HEK293T (cell line): ENCODE data around the gene RAD51D.
"Not testable (repeated sequence)": the region's sequence is repeated elsewhere in the genome, so short reads cannot be mapped to it uniquely, and the experiment has no call there.

Experiments used
- CTCF ChIA-PET: fragments of 350-600 bp; formaldehyde crosslinking; extraction: SDS; loops from one replicate; lab custom pipeline; 2021; ENCODE audit warnings: antibody characterized with exemption, inconsistent platforms; lab: Yijun Ruan, JAX
- POLR2A ChIA-PET: fragments of 350-600 bp; formaldehyde crosslinking; extraction: SDS; loops from one replicate; lab custom pipeline; 2020; ENCODE audit warnings: antibody characterized with exemption, inconsistent platforms; lab: Yijun Ruan, JAX
- DNase-seq: peaks from one replicate; pipeline ENCODE4 v3.0.0; 2012; ENCODE audit warnings: mixed read lengths; ENCODE audit errors: extremely low spot score
- ARNT ChIP-seq: fragments of 450-650 bp; IDR thresholded peaks from 2 replicates; pipeline ENCODE4 v1.6.1; 2017; ENCODE audit warnings: mild to moderate bottlenecking
- BHLHE40 ChIP-seq: fragments of 450-650 bp; IDR thresholded peaks from 2 replicates; pipeline ENCODE4 v1.6.1; 2016; ENCODE audit warnings: mild to moderate bottlenecking, moderate library complexity, borderline replicate concordance
- CTBP1 ChIP-seq: fragments of 450-650 bp; IDR thresholded peaks from 2 replicates; pipeline ENCODE4 v1.6.1; 2016; ENCODE audit warnings: borderline replicate concordance
- ELF4 ChIP-seq: fragments of 450-650 bp; IDR thresholded peaks from 2 replicates; pipeline ENCODE4 v1.6.1; 2017; ENCODE audit warnings: antibody characterized with exemption
- FOXA1 ChIP-seq: fragments of 450-650 bp; IDR thresholded peaks from 2 replicates; pipeline ENCODE4 v1.6.1; 2016; ENCODE audit warnings: mild to moderate bottlenecking
- FOXK2 ChIP-seq: fragments of 450-650 bp; IDR thresholded peaks from 2 replicates; pipeline ENCODE4 v1.6.1; 2016; ENCODE audit warnings: mild to moderate bottlenecking
- FOXM1 ChIP-seq: fragments of 450-650 bp; IDR thresholded peaks from 2 replicates; pipeline ENCODE4 v1.6.1; 2017; ENCODE audit warnings: mild to moderate bottlenecking, borderline replicate concordance
- HDGF ChIP-seq: fragments of 450-650 bp; IDR thresholded peaks from 2 replicates; pipeline ENCODE4 v1.6.1; 2017; ENCODE audit warnings: antibody characterized with exemption, borderline replicate concordance
- L3MBTL2 ChIP-seq: fragments of 450-650 bp; conservative IDR thresholded peaks from 2 replicates; pipeline ENCODE4 v1.6.1; 2016; ENCODE audit warnings: mild to moderate bottlenecking
- LEF1 ChIP-seq: fragments of 450-650 bp; IDR thresholded peaks from 2 replicates; pipeline ENCODE4 v1.6.1; 2017; ENCODE audit warnings: mild to moderate bottlenecking, borderline replicate concordance
- NFRKB ChIP-seq: fragments of 450-650 bp; IDR thresholded peaks from 2 replicates; pipeline ENCODE4 v1.6.1; 2016; ENCODE audit warnings: mild to moderate bottlenecking, moderate library complexity
- SP1 ChIP-seq: fragments of 450-650 bp; IDR thresholded peaks from 2 replicates; pipeline ENCODE4 v1.6.1; 2017
- SUZ12 ChIP-seq: fragments of 450-650 bp; IDR thresholded peaks from 2 replicates; pipeline ENCODE4 v1.6.1; 2016; ENCODE audit warnings: mild to moderate bottlenecking
- TARDBP ChIP-seq: fragments of 450-650 bp; IDR thresholded peaks from 2 replicates; pipeline ENCODE4 v1.6.1; 2016
- ZNF384 ChIP-seq: fragments of 450-650 bp; IDR thresholded peaks from 2 replicates; pipeline ENCODE4 v1.6.1; 2016
- TF ChIP-seq, protein P1 (sequence below): fragments of 450-650 bp; IDR thresholded peaks from 2 replicates; pipeline ENCODE4 v1.6.1; 2016

Gene RAD51D

DNA sequence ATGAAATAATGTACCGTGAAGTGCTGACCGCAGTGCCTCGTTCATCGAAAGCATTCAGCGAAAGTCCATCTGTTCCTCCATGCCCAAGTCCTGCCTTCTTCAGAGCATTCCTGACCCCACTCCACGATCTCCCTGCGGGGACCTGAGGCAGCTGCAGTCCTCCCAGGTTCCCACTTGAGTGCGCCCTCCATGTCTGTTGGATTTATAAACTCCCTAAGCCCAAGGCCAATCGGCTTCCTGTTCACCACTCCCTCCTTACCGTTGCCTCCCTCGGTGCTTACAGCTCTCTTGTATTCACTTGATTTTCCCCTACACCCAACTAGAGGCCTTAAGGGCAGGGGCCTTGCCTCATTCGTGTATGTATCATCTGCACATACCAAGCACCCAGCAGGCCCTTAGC is 2.8 kb downstream of the RAD51D start:
- CTCF ChIA-PET = no interaction called here
- no peak for DNase-seq
- POLR2A ChIA-PET = no interaction called here
- TF ChIP-seq TARDBP (no peak), BHLHE40 (no peak), SUZ12 (no peak), CTBP1 (no peak), SP1 (no peak), HDGF (no peak)

DNA sequence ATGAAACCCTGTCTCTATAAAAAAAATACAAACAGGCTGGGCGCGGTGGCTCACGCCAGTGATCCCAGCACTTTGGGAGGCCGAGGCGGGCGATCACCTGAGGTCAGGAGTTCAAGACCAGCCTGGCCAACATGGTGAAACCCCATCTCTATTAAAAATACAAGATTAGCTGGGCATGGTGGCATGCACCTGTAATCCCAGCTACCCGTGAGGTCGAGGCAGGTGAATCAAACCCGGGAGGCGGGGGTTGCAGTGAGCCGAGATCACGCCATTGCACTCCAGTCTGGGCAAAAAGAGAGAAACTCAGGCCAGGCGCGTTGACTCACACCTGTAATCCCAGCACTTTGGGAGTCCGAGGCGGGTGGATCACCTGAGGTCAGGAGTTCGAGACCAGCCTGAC is 8.9 kb downstream of the RAD51D start:
- CTCF ChIA-PET, DNase-seq, POLR2A ChIA-PET: not testable (repeated sequence)

DNA sequence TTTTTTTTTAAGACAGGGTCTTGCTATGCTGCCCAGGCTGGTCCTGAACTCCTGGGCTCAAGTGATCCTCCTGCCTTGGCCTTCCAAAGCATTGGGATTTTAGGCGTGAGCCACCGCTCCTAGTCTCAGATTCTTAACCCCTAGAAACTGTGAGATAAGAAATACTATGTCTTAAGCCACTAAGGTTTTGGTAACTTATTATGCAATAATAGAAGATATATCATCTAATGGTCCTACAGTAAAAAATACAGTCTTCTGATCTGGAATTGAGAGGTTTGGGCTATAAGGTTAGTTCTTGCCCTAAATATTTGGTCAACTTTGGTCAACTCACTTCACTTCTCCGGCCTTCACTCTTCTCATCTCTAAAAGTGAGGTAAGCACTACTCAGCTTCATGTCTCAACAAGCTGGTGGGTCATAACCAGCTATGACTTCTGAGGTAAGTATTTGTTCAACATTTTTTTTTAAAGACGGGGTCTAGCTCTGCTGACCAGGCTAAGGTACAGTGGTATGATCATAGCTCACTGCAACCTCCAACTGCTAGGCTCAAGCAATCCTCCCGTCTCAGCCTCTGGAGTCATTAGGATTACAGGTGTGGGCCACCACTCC is 14.7 kb downstream of the RAD51D start:
- CTCF ChIA-PET = interaction anchor here (0.7 kb wide), 1 partner anchor 106 kb away, joined by 3 read pairs; no protein-coding TSS in a partner anchor
- POLR2A ChIA-PET = interaction anchor here (2.5 kb wide), 1 partner anchor 14 kb away, joined by 8 read pairs; the partner anchor contains the start of gene RAD51D
- TF ChIP-seq, protein P1, sequence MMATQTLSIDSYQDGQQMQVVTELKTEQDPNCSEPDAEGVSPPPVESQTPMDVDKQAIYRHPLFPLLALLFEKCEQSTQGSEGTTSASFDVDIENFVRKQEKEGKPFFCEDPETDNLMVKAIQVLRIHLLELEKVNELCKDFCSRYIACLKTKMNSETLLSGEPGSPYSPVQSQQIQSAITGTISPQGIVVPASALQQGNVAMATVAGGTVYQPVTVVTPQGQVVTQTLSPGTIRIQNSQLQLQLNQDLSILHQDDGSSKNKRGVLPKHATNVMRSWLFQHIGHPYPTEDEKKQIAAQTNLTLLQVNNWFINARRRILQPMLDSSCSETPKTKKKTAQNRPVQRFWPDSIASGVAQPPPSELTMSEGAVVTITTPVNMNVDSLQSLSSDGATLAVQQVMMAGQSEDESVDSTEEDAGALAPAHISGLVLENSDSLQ = no peak
- TF ChIP-seq LEF1 (no peak), L3MBTL2 (no peak), ZNF384 (no peak), NFRKB (no peak), FOXM1 (no peak), SUZ12 (no peak), FOXK2 (no peak), FOXA1 (no peak)
- no peak for DNase-seq

DNA sequence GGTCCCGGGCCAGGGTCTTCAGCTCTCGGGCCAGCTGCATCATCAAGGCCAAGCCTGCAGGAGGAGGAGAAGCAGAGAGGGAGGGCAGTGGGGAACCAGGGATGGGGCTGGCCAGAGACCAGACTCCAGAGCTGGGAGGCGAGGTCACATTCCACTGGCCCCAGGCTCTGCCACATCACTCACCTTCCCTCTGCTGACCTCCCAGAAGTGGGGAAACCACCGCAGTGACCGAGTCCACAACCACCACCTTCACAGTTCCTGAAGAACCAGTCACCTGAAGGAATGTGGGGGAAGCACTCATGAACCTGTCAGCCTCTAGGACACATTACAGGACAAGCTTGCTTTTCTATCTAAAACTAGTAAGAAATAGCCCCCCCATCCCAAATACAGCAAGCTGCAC is 16.4 kb downstream of the RAD51D start:
- CTCF ChIA-PET = no interaction called here
- TF ChIP-seq SUZ12 = no peak
- TF ChIP-seq BHLHE40 = no peak
- no peak for TF ChIP-seq HDGF
- no peak for TF ChIP-seq FOXK2
- no peak for TF ChIP-seq FOXM1
- no peak for TF ChIP-seq LEF1
- no peak for TF ChIP-seq FOXA1
- no peak for TF ChIP-seq NFRKB
- no peak for TF ChIP-seq ELF4
- TF ChIP-seq SP1 = no peak
- no peak for TF ChIP-seq TARDBP
- TF ChIP-seq, protein P1 = no peak
- no peak for TF ChIP-seq CTBP1
- TF ChIP-seq L3MBTL2 = no peak
- no peak for TF ChIP-seq ARNT

DNA sequence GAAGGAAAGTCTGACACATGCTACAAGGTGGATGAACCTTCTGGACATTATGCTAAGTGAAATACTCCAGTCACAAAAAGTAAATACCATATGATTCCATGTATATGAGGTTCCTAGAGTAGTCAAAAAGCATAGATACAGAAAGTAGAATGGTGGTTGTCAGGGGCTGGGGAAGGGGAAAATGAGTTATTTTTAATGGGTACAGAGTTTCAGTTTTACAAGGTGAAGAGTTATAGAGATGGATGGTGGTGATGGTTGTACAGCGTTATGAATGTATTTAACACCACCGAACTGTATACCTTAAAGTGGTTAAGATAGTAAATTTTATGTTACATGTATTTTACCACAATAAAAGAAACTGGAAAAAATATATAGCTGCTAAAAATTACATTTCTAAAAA is 17.9 kb downstream of the RAD51D start:
- POLR2A ChIA-PET = no interaction called here
- DNase-seq = no peak
- TF ChIP-seq ARNT (no peak), ELF4 (no peak), TARDBP (no peak), ZNF384 (no peak), BHLHE40 (no peak), CTBP1 (no peak), NFRKB (no peak), LEF1 (no peak), HDGF (no peak), FOXM1 (no peak), FOXK2 (no peak), SP1 (no peak), FOXA1 (no peak), L3MBTL2 (no peak), SUZ12 (no peak)
- TF ChIP-seq, protein P1 = no peak
- CTCF ChIA-PET = no interaction called here

More for the DNA sequence above, 16.4 kb downstream of the RAD51D start:
- DNase-seq = no peak
- POLR2A ChIA-PET = no interaction called here

DNA sequence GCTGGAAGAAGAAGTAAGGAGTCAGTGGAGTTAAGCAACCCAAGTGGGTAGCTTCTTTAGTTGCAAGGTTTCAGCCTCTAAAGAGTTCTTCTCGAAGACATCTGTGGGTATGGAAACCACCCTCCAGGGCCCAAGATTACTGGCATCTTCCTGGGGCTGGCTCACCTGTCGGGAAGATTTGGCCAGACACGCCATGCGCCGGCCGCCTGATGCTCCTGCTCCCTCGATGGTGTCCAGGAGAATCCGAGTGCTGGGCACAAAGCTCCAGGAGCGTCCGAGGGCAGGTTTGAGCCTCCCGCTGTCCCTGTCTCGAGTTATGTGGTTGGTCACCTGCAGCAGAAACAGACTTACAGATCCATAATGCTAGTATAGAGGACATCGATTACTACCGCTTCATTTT is 18.6 kb downstream of the RAD51D start:
- no peak for DNase-seq
- POLR2A ChIA-PET = no interaction called here
- no peak for TF ChIP-seq BHLHE40
- TF ChIP-seq LEF1 = no peak
- CTCF ChIA-PET = no interaction called here

DNA sequence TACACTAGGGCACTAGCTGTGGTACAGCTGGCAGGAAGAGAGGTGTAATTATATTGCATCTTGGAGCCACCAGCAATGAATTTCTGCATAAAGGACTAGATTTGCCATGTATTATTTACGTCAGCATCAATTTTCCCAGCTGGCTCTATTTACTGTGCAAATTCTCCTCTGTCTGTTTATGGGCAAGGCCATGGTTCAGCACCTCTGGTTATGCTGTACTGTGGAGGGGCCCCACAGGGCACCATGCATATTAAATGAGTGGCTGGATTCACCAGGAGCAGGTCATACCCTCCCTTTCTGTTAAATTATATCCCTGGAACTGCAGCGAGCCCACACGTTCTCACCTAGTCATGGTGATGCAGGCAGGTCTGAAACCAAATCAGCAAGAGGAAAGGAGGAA is 19.8 kb downstream of the RAD51D start:
- TF ChIP-seq TARDBP = no peak
- no peak for TF ChIP-seq SP1
- CTCF ChIA-PET = no interaction called here
- DNase-seq = no peak
- POLR2A ChIA-PET = no interaction called here
